ENCODE results near the gene PHACTR3. TPM values are rescaled to one million over a fixed set of nuclear protein-coding genes. Genes with fewer than 3 reads are reported as not detected.

Gene PHACTR3
- polyA plus RNA-seq, 2 of the 4 experiments (the other 2 are of a cell fraction), result not detected

GRCh38 chr20:59830665-59831023 lies 226.3 kb downstream of the PHACTR3 start (continued):
- TF ChIP-seq, protein P1, sequence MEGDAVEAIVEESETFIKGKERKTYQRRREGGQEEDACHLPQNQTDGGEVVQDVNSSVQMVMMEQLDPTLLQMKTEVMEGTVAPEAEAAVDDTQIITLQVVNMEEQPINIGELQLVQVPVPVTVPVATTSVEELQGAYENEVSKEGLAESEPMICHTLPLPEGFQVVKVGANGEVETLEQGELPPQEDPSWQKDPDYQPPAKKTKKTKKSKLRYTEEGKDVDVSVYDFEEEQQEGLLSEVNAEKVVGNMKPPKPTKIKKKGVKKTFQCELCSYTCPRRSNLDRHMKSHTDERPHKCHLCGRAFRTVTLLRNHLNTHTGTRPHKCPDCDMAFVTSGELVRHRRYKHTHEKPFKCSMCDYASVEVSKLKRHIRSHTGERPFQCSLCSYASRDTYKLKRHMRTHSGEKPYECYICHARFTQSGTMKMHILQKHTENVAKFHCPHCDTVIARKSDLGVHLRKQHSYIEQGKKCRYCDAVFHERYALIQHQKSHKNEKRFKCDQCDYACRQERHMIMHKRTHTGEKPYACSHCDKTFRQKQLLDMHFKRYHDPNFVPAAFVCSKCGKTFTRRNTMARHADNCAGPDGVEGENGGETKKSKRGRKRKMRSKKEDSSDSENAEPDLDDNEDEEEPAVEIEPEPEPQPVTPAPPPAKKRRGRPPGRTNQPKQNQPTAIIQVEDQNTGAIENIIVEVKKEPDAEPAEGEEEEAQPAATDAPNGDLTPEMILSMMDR (IDR thresholded peaks at IDR 0.05), result no peak
- TF ChIP-seq TP53 (CRISPR knock-in tag; IDR thresholded peaks at IDR 0.05) (no peak), MAZ (IDR thresholded peaks at IDR 0.05; ENCODE audit: borderline replicate concordance, low read depth, low read length) (no peak)

DNA sequence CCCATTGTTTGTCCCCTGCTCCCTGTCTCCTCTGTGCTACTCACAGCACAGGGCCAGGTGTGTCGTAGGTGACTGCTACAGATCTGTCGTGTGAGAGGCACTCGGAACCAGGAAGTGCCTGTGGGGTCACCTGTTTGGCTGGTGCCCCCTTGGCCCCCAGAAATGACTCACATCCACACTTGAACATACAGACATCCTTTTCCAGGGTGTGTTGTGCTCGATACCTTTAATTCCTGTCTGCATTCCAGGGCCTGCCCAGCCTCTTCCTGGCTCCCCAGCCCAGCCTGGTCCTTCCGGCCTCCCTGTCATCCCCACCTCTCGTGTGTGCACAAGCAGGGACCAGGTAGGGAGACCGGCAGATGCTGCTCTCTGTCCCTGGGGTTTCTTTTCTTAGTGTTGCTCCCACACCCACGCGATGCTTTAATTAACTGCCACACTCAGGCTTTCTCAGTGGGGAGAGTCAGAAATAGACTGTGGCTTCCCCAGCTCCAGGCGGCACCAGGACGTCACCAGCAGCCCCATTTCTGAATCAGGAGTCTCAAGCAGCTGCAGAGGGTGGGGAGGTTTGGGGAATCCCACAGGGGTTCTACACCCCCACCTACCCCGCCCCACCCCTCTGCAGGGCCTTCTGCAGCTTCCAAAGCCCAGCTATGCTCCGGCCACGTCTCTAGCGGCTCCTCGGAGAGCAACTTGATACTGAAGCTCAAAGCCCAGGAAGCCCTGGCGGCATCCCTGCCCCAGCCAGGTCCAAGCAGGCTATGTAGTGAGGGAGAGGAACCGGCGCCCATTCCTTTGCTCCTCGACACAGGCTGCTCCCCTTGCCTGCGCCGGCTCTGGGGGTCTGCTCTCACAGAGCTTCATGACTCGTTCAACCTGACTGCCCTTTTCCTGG lies 226.9 kb downstream of the PHACTR3 start:
- ChIA-PET CTCF (interaction anchor here (0.9 to 1.7 kb wide), 5 partner anchors 16 to 49 kb away, joined by 3 to 4 read pairs (median 3); no protein-coding TSS in a partner anchor), POLR2A (no interaction called here)
- TF ChIP-seq FOXS1 (CRISPR knock-in tag; IDR thresholded peaks at IDR 0.05), result no peak
- H3K4me1 ChIP-seq, result no peaks in the 10 kb centered on the region
- no peak overlapping the region for H3K4me3 ChIP-seq
- ATAC-seq (no peak), FAIRE-seq (no peak), DNase-seq (ENCODE audit: low read depth in 1 of 2, low spot score in 1 of 2) (no peak)
- H3K4me2 ChIP-seq, result no peak overlapping the region
- 44% methylated on average over 16 of the region's 23 CpGs for WGBS (ENCODE audit: missing lambda C conversion rate)
- H3K9me3 ChIP-seq, result no peaks in the 10 kb centered on the region
- no peak overlapping the region for H3K27ac ChIP-seq

DNA sequence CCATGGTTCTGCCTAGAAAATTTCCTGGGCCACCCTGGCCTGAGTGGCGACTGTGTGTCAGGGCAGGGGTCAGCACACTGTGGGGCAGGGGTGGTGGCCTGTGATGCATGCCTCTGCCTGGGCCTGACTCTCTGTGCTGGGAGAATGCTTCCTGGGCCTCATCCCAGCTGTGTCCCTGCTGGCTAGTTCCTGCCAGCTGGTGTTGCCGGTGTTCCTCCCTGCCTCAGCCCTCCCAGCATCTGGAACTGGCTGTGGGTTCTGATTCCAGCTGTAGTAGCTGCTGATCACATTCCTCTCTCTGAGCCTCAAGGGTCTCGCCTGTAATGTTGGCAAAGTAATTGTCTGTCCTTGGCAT lies 227.6 kb downstream of the PHACTR3 start:
- whole genome bisulfite sequencing (ENCODE audit: missing lambda C conversion rate), result 60% methylated on average over 1 of the region's 3 CpGs
- Histone ChIP-seq H3K4me1 (no peaks in the 10 kb centered on the region), H3K4me2 (no peak overlapping the region), H3K9me3 (no peaks in the 10 kb centered on the region), H3K4me3 (no peak overlapping the region), H3K27ac (no peak overlapping the region)
- TF ChIP-seq RARB (CRISPR knock-in tag; IDR thresholded peaks at IDR 0.05) (no peak), ZNF302 (CRISPR knock-in tag; IDR thresholded peaks at IDR 0.05) (no peak), MAFK (IDR thresholded peaks at IDR 0.05; ENCODE audit: partially characterized antibody) (no peak), ZFP36 (IDR thresholded peaks at IDR 0.05; ENCODE audit: borderline replicate concordance, partially characterized antibody) (no peak), HEYL (CRISPR knock-in tag; IDR thresholded peaks at IDR 0.05) (no peak), ZC3H11A (IDR thresholded peaks at IDR 0.05) (no peak), KDM5A (IDR thresholded peaks at IDR 0.05) (no peak), PBX3 (IDR thresholded peaks at IDR 0.05) (no peak), MYC (IDR thresholded peaks at IDR 0.05; ENCODE audit: borderline replicate concordance, low read length) (no peak), HOXB13 (CRISPR knock-in tag; IDR thresholded peaks at IDR 0.05; ENCODE audit: low read depth) (no peak), FOSL2 (IDR thresholded peaks at IDR 0.05) (no peak), FOSL2 (CRISPR knock-in tag; IDR thresholded peaks at IDR 0.05) (no peak), POLR2AphosphoS2 (conservative IDR thresholded peaks at IDR 0.05; ENCODE audit: low read length) (no peak), FOXS1 (CRISPR knock-in tag; IDR thresholded peaks at IDR 0.05) (no peak), RFX5 (IDR thresholded peaks at IDR 0.05) (no peak), CBX2 (IDR thresholded peaks at IDR 0.05; ENCODE audit: borderline replicate concordance, low read depth) (no peak)
- TF ChIP-seq, protein P2, sequence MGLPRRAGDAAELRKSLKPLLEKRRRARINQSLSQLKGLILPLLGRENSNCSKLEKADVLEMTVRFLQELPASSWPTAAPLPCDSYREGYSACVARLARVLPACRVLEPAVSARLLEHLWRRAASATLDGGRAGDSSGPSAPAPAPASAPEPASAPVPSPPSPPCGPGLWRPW (IDR thresholded peaks at IDR 0.05), result no peak
- TF ChIP-seq, protein P3, sequence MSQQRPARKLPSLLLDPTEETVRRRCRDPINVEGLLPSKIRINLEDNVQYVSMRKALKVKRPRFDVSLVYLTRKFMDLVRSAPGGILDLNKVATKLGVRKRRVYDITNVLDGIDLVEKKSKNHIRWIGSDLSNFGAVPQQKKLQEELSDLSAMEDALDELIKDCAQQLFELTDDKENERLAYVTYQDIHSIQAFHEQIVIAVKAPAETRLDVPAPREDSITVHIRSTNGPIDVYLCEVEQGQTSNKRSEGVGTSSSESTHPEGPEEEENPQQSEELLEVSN (IDR thresholded peaks at IDR 0.05; ENCODE audit: borderline replicate concordance, low read depth), result no peak
- FAIRE-seq (no peak), ATAC-seq (no peak), DNase-seq (ENCODE audit: low read depth in 1 of 2, low spot score in 1 of 2) (no peak)
- ChIA-PET CTCF (interaction anchor here (0.9 to 1.7 kb wide), 4 partner anchors 16 to 50 kb away, joined by 3 to 4 read pairs (median 4); no protein-coding TSS in a partner anchor), POLR2A (no interaction called here)

All from A549 (cell line).